ENCODE results near the gene GGCX. TPM values are rescaled to one million over a fixed set of nuclear protein-coding genes. Genes with fewer than 3 reads are reported as not detected.

Gene GGCX
- total RNA-seq, 1 experiment from 2014 or later, result 47.0 TPM

DNA sequence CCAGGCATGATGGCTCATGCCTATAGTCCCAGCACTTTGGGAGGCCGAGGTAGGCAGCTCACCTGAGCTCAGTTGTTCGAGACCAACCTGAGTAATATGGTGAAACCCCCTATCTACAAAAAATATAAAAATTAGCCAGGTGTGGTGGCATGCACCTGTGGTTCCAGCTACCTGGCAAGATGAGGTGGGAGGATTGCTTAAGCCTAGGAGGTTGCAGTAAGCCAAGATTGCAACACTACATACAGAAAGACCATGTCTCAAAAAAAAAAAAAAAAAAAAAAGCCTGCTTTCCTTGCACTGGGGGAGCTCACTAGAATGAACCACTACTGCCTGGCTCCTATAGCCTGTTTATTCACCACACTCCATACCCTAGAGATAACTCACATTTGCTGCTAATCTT lies 29.7 kb downstream of the GGCX start:
- no peaks in the 10 kb centered on the region for H3K4me1 ChIP-seq (ENCODE audit: low read length)
- H4K20me1 ChIP-seq (ENCODE audit: insufficient read depth, low read depth, low read length), result no peaks in the 10 kb centered on the region
- no peak overlapping the region for H3K4me3 ChIP-seq (ENCODE audit: low read length)
- H3K4me2 ChIP-seq (ENCODE audit: low read depth, low read length, poor library complexity, severe bottlenecking), result no peak overlapping the region
- no peaks in the 10 kb centered on the region for H3K9me3 ChIP-seq (ENCODE audit: low read length)
- H3K36me3 ChIP-seq (ENCODE audit: insufficient read depth, low read length), result no peaks in the 10 kb centered on the region
- H3K9ac ChIP-seq (ENCODE audit: low read length), result no peak overlapping the region
- DNase-seq, result no peak
- no peak overlapping the region for H2AFZ ChIP-seq (ENCODE audit: low read length)
- no peak overlapping the region for H3K27ac ChIP-seq (ENCODE audit: low read length)
- H3K9me2 ChIP-seq (replicated peaks; ENCODE audit: insufficient read depth, low read length), result no peaks in the 10 kb centered on the region
- no peaks in the 10 kb centered on the region for H3K79me2 ChIP-seq (ENCODE audit: low read length)
- H3K27me3 ChIP-seq (ENCODE audit: low read length), result no peaks in the 10 kb centered on the region

DNA sequence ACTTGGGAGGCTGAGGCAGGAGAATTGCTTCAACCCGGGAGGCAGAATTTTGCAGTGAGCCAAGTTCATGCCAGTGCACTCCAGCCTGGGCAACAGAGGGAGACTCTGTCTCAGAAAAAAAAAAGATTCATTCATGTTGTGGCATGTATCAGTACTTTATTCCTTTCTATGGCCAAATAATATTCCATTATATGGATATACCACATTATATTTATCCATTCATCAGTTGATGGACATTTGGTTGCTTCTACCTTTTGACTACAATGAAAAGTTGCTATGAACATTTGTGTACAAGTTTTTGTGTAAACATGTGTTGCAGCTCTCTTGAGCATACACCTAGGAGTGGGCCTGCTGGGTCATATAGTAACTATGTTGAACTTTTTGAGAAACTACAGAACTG lies 31.5 kb downstream of the GGCX start:
- Histone ChIP-seq H3K9ac (ENCODE audit: low read length) (no peak overlapping the region), H3K9me2 (replicated peaks; ENCODE audit: insufficient read depth, low read length) (no peaks in the 10 kb centered on the region), H3K36me3 (ENCODE audit: insufficient read depth, low read length) (no peaks in the 10 kb centered on the region), H3K27me3 (ENCODE audit: low read length) (no peaks in the 10 kb centered on the region), H3K4me2 (ENCODE audit: low read depth, low read length, poor library complexity, severe bottlenecking) (no peak overlapping the region), H4K20me1 (ENCODE audit: insufficient read depth, low read depth, low read length) (no peaks in the 10 kb centered on the region), H3K27ac (ENCODE audit: low read length) (no peak overlapping the region), H3K79me2 (ENCODE audit: low read length) (no peaks in the 10 kb centered on the region), H3K9me3 (ENCODE audit: low read length) (no peaks in the 10 kb centered on the region), H3K4me1 (ENCODE audit: low read length) (peaks cover 7% of the 10 kb centered on the region), H3K4me3 (ENCODE audit: low read length) (no peak overlapping the region), H2AFZ (ENCODE audit: low read length) (no peak overlapping the region)
- DNase-seq, result peak; percentile 27

GRCh38 chr2:85528355-85528754 lies 32.9 kb downstream of the GGCX start:
- no peak overlapping the region for H3K27ac ChIP-seq (ENCODE audit: low read length)
- H3K36me3 ChIP-seq (ENCODE audit: insufficient read depth, low read length), result no peaks in the 10 kb centered on the region
- no peaks in the 10 kb centered on the region for H3K27me3 ChIP-seq (ENCODE audit: low read length)
- H3K79me2 ChIP-seq (ENCODE audit: low read length), result no peaks in the 10 kb centered on the region
- H3K9me2 ChIP-seq (replicated peaks; ENCODE audit: insufficient read depth, low read length), result no peaks in the 10 kb centered on the region
- peaks cover 10% of the 10 kb centered on the region for H3K4me1 ChIP-seq (ENCODE audit: low read length)
- H3K4me3 ChIP-seq (ENCODE audit: low read length), result no peak overlapping the region
- no peak overlapping the region for H3K4me2 ChIP-seq (ENCODE audit: low read depth, low read length, poor library complexity, severe bottlenecking)
- no peak for DNase-seq
- H2AFZ ChIP-seq (ENCODE audit: low read length), result no peak overlapping the region
- H4K20me1 ChIP-seq (ENCODE audit: insufficient read depth, low read depth, low read length), result no peaks in the 10 kb centered on the region
- H3K9me3 ChIP-seq (ENCODE audit: low read length), result no peaks in the 10 kb centered on the region
- no peak overlapping the region for H3K9ac ChIP-seq (ENCODE audit: low read length)

GRCh38 chr2:85527787-85528186 lies 33.5 kb downstream of the GGCX start:
- no peak overlapping the region for H3K9ac ChIP-seq (ENCODE audit: low read length)
- H3K4me1 ChIP-seq (ENCODE audit: low read length), result peaks cover 10% of the 10 kb centered on the region
- DNase-seq, result no peak
- no peaks in the 10 kb centered on the region for H3K79me2 ChIP-seq (ENCODE audit: low read length)
- no peak overlapping the region for H3K4me2 ChIP-seq (ENCODE audit: low read depth, low read length, poor library complexity, severe bottlenecking)
- H2AFZ ChIP-seq (ENCODE audit: low read length), result no peak overlapping the region
- no peaks in the 10 kb centered on the region for H3K9me3 ChIP-seq (ENCODE audit: low read length)
- no peaks in the 10 kb centered on the region for H3K36me3 ChIP-seq (ENCODE audit: insufficient read depth, low read length)
- H3K9me2 ChIP-seq (replicated peaks; ENCODE audit: insufficient read depth, low read length), result no peaks in the 10 kb centered on the region
- H3K4me3 ChIP-seq (ENCODE audit: low read length), result no peak overlapping the region
- H3K27ac ChIP-seq (ENCODE audit: low read length), result no peak overlapping the region
- no peaks in the 10 kb centered on the region for H4K20me1 ChIP-seq (ENCODE audit: insufficient read depth, low read depth, low read length)
- H3K27me3 ChIP-seq (ENCODE audit: low read length), result no peaks in the 10 kb centered on the region

- H3K79me2 ChIP-seq (ENCODE audit: low read length), result no peaks in the 10 kb centered on the region
- 0 out of 2 replicates have a peak overlapping the region, but pooled peaks have one; percentile 6 for H3K9ac ChIP-seq (ENCODE audit: low read length)
- H3K36me3 ChIP-seq (ENCODE audit: insufficient read depth, low read length), result no peaks in the 10 kb centered on the region
- no peak overlapping the region for H3K4me3 ChIP-seq (ENCODE audit: low read length)
- H3K9me3 ChIP-seq (ENCODE audit: low read length), result no peaks in the 10 kb centered on the region
- H3K9me2 ChIP-seq (replicated peaks; ENCODE audit: insufficient read depth, low read length), result no peaks in the 10 kb centered on the region
- H3K4me1 ChIP-seq (ENCODE audit: low read length), result peaks cover 10% of the 10 kb centered on the region
- H3K4me2 ChIP-seq (ENCODE audit: low read depth, low read length, poor library complexity, severe bottlenecking), result no peak overlapping the region
- no peak overlapping the region for H3K27ac ChIP-seq (ENCODE audit: low read length)
- no peaks in the 10 kb centered on the region for H3K27me3 ChIP-seq (ENCODE audit: low read length)
- no peaks in the 10 kb centered on the region for H4K20me1 ChIP-seq (ENCODE audit: insufficient read depth, low read depth, low read length)
- no peak overlapping the region; the same call in 1 of the 2 replicates for H2AFZ ChIP-seq (ENCODE audit: low read length)
- no peak for DNase-seq
Measured at GRCh38 chr2:85525567-85525966, 35.7 kb downstream of the GGCX start.

- H3K27ac ChIP-seq (ENCODE audit: low read length), result no peak overlapping the region
- no peak for DNase-seq
- H3K9ac ChIP-seq (ENCODE audit: low read length), result no peak overlapping the region
- H3K79me2 ChIP-seq (ENCODE audit: low read length), result no peaks in the 10 kb centered on the region
- no peak overlapping the region for H2AFZ ChIP-seq (ENCODE audit: low read length)
- no peaks in the 10 kb centered on the region for H3K9me3 ChIP-seq (ENCODE audit: low read length)
- no peak overlapping the region for H3K4me3 ChIP-seq (ENCODE audit: low read length)
- no peak overlapping the region for H3K4me2 ChIP-seq (ENCODE audit: low read depth, low read length, poor library complexity, severe bottlenecking)
- no peaks in the 10 kb centered on the region for H4K20me1 ChIP-seq (ENCODE audit: insufficient read depth, low read depth, low read length)
- H3K9me2 ChIP-seq (replicated peaks; ENCODE audit: insufficient read depth, low read length), result no peaks in the 10 kb centered on the region
- H3K4me1 ChIP-seq (ENCODE audit: low read length), result peaks cover 10% of the 10 kb centered on the region
- no peaks in the 10 kb centered on the region for H3K36me3 ChIP-seq (ENCODE audit: insufficient read depth, low read length)
- H3K27me3 ChIP-seq (ENCODE audit: low read length), result no peaks in the 10 kb centered on the region
Measured at GRCh38 chr2:85525029-85525428, 36.3 kb downstream of the GGCX start.

GRCh38 chr2:85524336-85524908 lies 36.9 kb downstream of the GGCX start:
- no peaks in the 10 kb centered on the region for H3K36me3 ChIP-seq (ENCODE audit: insufficient read depth, low read length)
- H3K9me3 ChIP-seq (ENCODE audit: low read length), result no peaks in the 10 kb centered on the region
- H3K4me1 ChIP-seq (ENCODE audit: low read length), result peaks cover 10% of the 10 kb centered on the region
- H3K4me3 ChIP-seq (ENCODE audit: low read length), result no peak overlapping the region
- no peaks in the 10 kb centered on the region for H3K9me2 ChIP-seq (replicated peaks; ENCODE audit: insufficient read depth, low read length)
- H3K9ac ChIP-seq (ENCODE audit: low read length), result 0 out of 2 replicates have a peak overlapping the region, but pooled peaks have one; percentile 16
- no peaks in the 10 kb centered on the region for H3K27me3 ChIP-seq (ENCODE audit: low read length)
- no peaks in the 10 kb centered on the region for H4K20me1 ChIP-seq (ENCODE audit: insufficient read depth, low read depth, low read length)
- no peak overlapping the region for H3K4me2 ChIP-seq (ENCODE audit: low read depth, low read length, poor library complexity, severe bottlenecking)
- DNase-seq, result no peak
- H3K27ac ChIP-seq (ENCODE audit: low read length), result no peak overlapping the region
- peak overlapping the region; percentile 51; the same call in 1 of the 2 replicates for H2AFZ ChIP-seq (ENCODE audit: low read length)
- H3K79me2 ChIP-seq (ENCODE audit: low read length), result no peaks in the 10 kb centered on the region

GRCh38 chr2:85523903-85524335 lies 37.4 kb downstream of the GGCX start:
- Histone ChIP-seq H3K36me3 (ENCODE audit: insufficient read depth, low read length) (no peaks in the 10 kb centered on the region), H3K4me2 (ENCODE audit: low read depth, low read length, poor library complexity, severe bottlenecking) (no peak overlapping the region), H2AFZ (ENCODE audit: low read length) (no peak overlapping the region), H3K27me3 (ENCODE audit: low read length) (no peaks in the 10 kb centered on the region), H3K4me3 (ENCODE audit: low read length) (no peak overlapping the region), H3K9me2 (replicated peaks; ENCODE audit: insufficient read depth, low read length) (no peaks in the 10 kb centered on the region), H3K79me2 (ENCODE audit: low read length) (no peaks in the 10 kb centered on the region), H3K9me3 (ENCODE audit: low read length) (no peaks in the 10 kb centered on the region), H4K20me1 (ENCODE audit: insufficient read depth, low read depth, low read length) (no peaks in the 10 kb centered on the region), H3K9ac (ENCODE audit: low read length) (no peak overlapping the region), H3K4me1 (ENCODE audit: low read length) (peaks cover 10% of the 10 kb centered on the region), H3K27ac (ENCODE audit: low read length) (no peak overlapping the region)
- no peak for DNase-seq
